Stimulated activated naive B cell treated with anti-CD40 and anti-IgM and Interleukin-4, amounts not matched to agents 10 μg/mL and 1 μg/mL and 100 μg/mL, for 72 hours (primary cell): ENCODE results near the gene PRDM10.
A peak's percentile ranks its signal among the peaks of the same experiment; 100 is the strongest.
"Not testable (repeated sequence)": the region's sequence is repeated elsewhere in the genome, so short reads cannot be mapped to it uniquely, and the experiment has no call there.

ENCODE experiments used
- ATAC-seq, 2 donors: fragments of 150-1000 bp; cut with Tn5 transposase; replicated peaks; 2 replicates each; pipeline ENCODE4 v1.10.0; 2021; ENCODE audit warnings: moderate library complexity in 1 of 2
- DNase-seq: peaks from one replicate; pipeline ENCODE4 v3.0.0; 2021
- H3K27ac Mint-ChIP-seq: one replicate; pipeline ENCODE4 v1.8.0; 2022; ENCODE audit warnings: mild to moderate bottlenecking, mixed read lengths
- H3K27me3 Mint-ChIP-seq, 2 donors: one replicate each; pipeline ENCODE4 v1.8.0; 2022; ENCODE audit warnings: mixed read lengths in 2 of 2
- H3K36me3 Mint-ChIP-seq, 2 donors: one replicate each; pipeline ENCODE4 v1.8.0; 2022; ENCODE audit warnings: mixed read lengths in 2 of 2, mild to moderate bottlenecking in 1 of 2
- H3K4me1 Mint-ChIP-seq, 2 donors: one replicate each; pipeline ENCODE4 v1.8.0; 2022; ENCODE audit warnings: mixed read lengths in 2 of 2, mild to moderate bottlenecking in 1 of 2
- H3K4me3 Mint-ChIP-seq, 2 donors: one replicate each; pipeline ENCODE4 v1.8.0; 2022; ENCODE audit warnings: mild to moderate bottlenecking in 2 of 2, mixed read lengths in 2 of 2, moderate library complexity in 1 of 2
- H3K9me3 Mint-ChIP-seq, 2 donors: one replicate each; pipeline ENCODE4 v1.8.0; 2022; ENCODE audit warnings: mixed read lengths in 2 of 2, mild to moderate bottlenecking in 1 of 2

Gene PRDM10

DNA sequence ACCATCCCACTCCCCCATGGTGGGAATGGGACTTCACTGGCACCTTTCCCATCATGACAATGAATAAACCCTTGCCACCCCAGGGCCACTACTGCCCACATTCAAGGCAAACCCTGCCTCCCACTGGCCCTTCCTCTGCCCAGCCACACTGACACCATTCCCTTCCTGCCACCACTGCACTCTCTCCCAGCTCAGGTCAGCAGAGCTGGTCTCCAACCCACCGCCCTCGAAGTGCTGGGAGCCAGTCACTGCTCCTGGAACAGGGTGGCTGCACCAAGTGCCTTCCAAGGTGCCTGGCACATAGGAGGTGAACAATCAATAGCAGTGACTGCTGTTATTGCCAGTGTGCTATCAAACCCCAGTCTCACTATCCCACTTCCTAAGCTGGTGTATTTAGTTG lies 27.1 kb downstream of the PRDM10 start:
- H3K27ac Mint-ChIP-seq: no peak overlapping the region
- no peak for ATAC-seq
- no peaks in the 10 kb centered on the region for H3K9me3 Mint-ChIP-seq
- H3K4me1 Mint-ChIP-seq: peaks cover 16 to 32% of the 10 kb centered on the region in 2 donors
- no peak for DNase-seq
- H3K36me3 Mint-ChIP-seq: peaks cover 28 to 51% of the 10 kb centered on the region in 2 donors
- peaks cover 28 to 30% of the 10 kb centered on the region in 2 donors for H3K27me3 Mint-ChIP-seq
- no peak overlapping the region for H3K4me3 Mint-ChIP-seq

- ATAC-seq (no peak), DNase-seq (no peak)
- Mint-ChIP-seq H3K4me3 (no peak overlapping the region), H3K36me3 (peaks cover 26 to 53% of the 10 kb centered on the region in 2 donors), H3K4me1 (peaks cover 18 to 41% of the 10 kb centered on the region in 2 donors), H3K27ac (no peak overlapping the region), H3K27me3 (peaks cover 24 to 28% of the 10 kb centered on the region in 2 donors), H3K9me3 (no peaks in the 10 kb centered on the region)
Measured at GRCh38 chr11:129974672-129975071, 28.0 kb downstream of the PRDM10 start.

- Mint-ChIP-seq H3K27ac (no peak overlapping the region), H3K27me3 (peaks cover 23 to 24% of the 10 kb centered on the region in 2 donors), H3K36me3 (peaks cover 24 to 48% of the 10 kb centered on the region in 2 donors), H3K9me3 (no peaks in the 10 kb centered on the region), H3K4me3 (no peak overlapping the region), H3K4me1 (peaks cover 18 to 43% of the 10 kb centered on the region in 2 donors)
- ATAC-seq (no peak), DNase-seq (no peak)
Measured at GRCh38 chr11:129974237-129974636, 28.4 kb downstream of the PRDM10 start.

GRCh38 chr11:129973809-129974208 lies 28.8 kb downstream of the PRDM10 start:
- peaks cover 24 to 46% of the 10 kb centered on the region in 2 donors for H3K36me3 Mint-ChIP-seq

DNA sequence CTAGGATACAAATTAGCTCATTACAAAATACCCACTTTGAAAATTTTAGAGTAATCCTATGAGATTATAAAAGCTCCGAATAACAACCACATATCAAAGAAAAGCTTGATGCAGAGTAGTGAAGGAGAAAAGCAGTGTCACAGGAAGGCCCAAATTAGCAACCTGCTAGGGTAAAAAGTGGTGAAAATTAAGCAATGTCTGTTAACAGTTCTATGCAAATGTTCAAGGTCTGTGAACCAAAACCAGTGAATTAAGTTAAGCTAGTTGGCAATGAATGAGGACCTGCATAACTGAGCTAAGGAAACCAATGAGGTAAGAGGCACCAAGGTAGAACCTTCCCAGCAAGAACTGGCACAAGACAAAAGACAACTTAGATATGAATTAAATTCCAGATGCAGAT lies 29.6 kb downstream of the PRDM10 start:
- H3K27me3 Mint-ChIP-seq: peaks cover 24 to 28% of the 10 kb centered on the region in 2 donors
- H3K4me3 Mint-ChIP-seq: peak overlapping the region in 1 of 2 donors; percentile 35
- no peaks in the 10 kb centered on the region for H3K9me3 Mint-ChIP-seq
- H3K27ac Mint-ChIP-seq: peak overlapping the region; percentile 32
- H3K4me1 Mint-ChIP-seq: peaks cover 23 to 49% of the 10 kb centered on the region in 2 donors
- DNase-seq: no peak
- peak; percentile 80 to 83 for ATAC-seq
- peaks cover 21 to 44% of the 10 kb centered on the region in 2 donors for H3K36me3 Mint-ChIP-seq

More at GRCh38 chr11:129973809-129974208, 28.8 kb downstream of the PRDM10 start:
- Mint-ChIP-seq H3K9me3 (no peaks in the 10 kb centered on the region), H3K4me3 (no peak overlapping the region), H3K4me1 (peaks cover 19 to 44% of the 10 kb centered on the region in 2 donors), H3K27ac (no peak overlapping the region), H3K27me3 (peaks cover 23 to 24% of the 10 kb centered on the region in 2 donors)
- no peak for ATAC-seq
- DNase-seq: no peak

DNA sequence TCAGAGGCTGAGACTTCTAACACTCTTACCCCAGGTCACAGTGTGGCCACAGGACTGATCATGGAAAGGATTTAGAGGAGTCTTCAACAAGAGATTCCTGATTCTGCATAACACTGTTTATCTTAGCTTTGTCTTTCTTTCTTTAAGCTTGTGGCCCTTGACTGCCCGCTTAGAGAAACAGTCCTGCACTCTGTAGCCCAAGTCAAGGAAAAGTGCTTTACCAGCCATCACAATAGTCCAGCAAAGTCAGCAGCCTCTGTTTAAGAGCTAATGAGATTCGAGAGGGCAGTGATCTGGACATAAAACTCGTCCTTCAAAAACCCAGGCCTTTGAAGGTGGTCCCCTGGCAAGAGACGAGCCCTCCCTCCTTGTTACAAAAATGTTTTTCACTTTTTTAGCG lies 30.0 kb downstream of the PRDM10 start:
- Mint-ChIP-seq H3K4me3 (no peak overlapping the region), H3K27ac (peak overlapping the region; percentile 32)
- ATAC-seq: peak in 1 of 2 donors; percentile 31

GRCh38 chr11:129971856-129972255 lies 30.8 kb downstream of the PRDM10 start:
- H3K4me3 Mint-ChIP-seq, H3K27ac Mint-ChIP-seq, ATAC-seq, DNase-seq, H3K9me3 Mint-ChIP-seq: not testable (repeated sequence)
- Mint-ChIP-seq H3K4me1 (peaks cover 25 to 54% of the 10 kb centered on the region in 2 donors), H3K27me3 (peaks cover 24 to 27% of the 10 kb centered on the region in 2 donors), H3K36me3 (peaks cover 20 to 40% of the 10 kb centered on the region in 2 donors)

More for the DNA sequence above, 30.0 kb downstream of the PRDM10 start:
- Mint-ChIP-seq H3K4me1 (peaks cover 25 to 54% of the 10 kb centered on the region in 2 donors), H3K36me3 (peaks cover 22 to 44% of the 10 kb centered on the region in 2 donors), H3K9me3 (no peaks in the 10 kb centered on the region), H3K27me3 (peaks cover 28 to 31% of the 10 kb centered on the region in 2 donors)
- DNase-seq: no peak

DNA sequence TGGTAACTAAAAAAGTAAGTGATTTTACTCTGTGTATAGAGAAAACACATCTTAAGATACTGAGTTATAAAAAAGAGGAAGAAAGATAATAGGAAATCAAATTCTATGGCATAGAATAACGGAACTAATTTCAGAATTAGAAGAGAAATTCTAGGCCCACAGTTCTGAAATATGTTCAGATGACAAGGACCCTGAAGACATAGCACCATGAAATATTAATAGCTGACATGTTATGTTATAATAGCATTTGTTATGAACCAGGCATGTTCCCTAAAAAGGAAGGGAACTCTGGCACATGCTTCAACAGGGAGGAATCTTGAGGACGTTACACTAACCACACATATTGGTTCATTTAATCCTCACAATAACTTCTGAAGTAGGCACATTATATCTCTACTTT lies 32.7 kb downstream of the PRDM10 start:
- ATAC-seq (no peak), DNase-seq (no peak)
- peaks cover 14 to 41% of the 10 kb centered on the region in 2 donors for H3K36me3 Mint-ChIP-seq
- no peak overlapping the region for H3K27ac Mint-ChIP-seq
- H3K4me3 Mint-ChIP-seq: no peak overlapping the region
- H3K9me3 Mint-ChIP-seq: no peaks in the 10 kb centered on the region
- H3K4me1 Mint-ChIP-seq: peaks cover 29 to 61% of the 10 kb centered on the region in 2 donors
- peaks cover 14 to 15% of the 10 kb centered on the region in 2 donors for H3K27me3 Mint-ChIP-seq

DNA sequence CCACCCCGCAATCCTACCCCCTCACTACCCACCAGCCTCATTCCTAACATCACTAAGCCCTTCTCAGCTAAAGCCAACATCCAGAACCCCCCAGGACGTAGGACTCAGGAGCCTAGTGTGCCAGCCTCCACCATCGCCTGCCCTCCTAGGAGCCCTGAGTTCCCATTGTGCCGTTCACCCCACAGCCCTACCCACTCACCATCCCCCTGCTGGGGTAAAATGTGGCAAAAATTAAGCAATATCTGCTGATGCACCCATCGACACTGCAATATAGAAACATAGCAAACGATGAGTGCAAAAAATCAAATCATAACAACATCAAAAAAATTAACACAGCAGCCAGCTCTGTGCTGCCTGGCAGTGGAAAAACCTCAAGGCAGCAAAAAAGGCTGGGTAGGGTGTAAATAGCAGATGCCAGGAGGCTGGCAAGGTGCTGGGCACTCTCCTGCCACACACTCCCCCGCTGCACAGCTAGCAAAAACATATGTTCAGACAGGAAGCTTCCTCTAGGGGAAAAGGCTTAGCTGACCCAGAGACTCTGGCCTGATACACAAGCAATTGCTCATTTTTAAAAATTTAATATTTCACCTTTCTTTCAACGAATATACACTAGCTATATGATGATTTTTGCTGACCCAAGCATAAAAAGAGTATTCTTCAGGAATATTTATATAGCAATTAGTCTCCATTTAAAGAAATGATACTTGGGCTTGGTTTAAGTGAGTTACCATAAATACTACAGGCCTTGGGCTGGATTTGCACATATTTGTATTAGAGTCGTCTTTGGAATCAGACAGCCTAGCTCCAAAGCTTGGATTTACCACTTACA lies 33.8 kb downstream of the PRDM10 start:
- DNase-seq (no peak), ATAC-seq (no peak)
- H3K27me3 Mint-ChIP-seq: peaks cover 6 to 9% of the 10 kb centered on the region in 2 donors
- H3K27ac Mint-ChIP-seq: no peak overlapping the region
- H3K9me3 Mint-ChIP-seq: no peaks in the 10 kb centered on the region
- H3K36me3 Mint-ChIP-seq: peaks cover 13 to 33% of the 10 kb centered on the region in 2 donors
- H3K4me1 Mint-ChIP-seq: peaks cover 29 to 61% of the 10 kb centered on the region in 2 donors
- no peak overlapping the region for H3K4me3 Mint-ChIP-seq

DNA sequence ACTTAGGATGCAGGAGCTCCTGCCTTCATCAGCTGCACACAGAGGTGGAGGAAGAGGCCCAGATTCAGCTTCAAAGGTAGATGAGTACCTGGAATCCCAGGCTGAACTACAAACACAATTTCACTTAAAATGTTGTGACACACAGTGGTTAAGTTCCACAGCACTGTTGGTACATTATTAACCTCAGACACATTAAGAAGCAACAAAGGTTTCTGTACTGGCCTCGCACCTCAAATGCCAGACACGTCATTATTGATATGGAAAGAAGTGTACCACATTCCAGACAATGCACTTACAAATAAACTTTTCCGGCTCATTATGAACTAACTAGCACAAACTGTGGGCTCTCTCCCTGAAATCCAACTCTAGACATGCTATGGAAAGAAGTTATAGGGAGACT lies 34.6 kb downstream of the PRDM10 start:
- no peak for ATAC-seq
- Mint-ChIP-seq H3K27me3 (peaks cover 6 to 9% of the 10 kb centered on the region in 2 donors), H3K9me3 (no peaks in the 10 kb centered on the region), H3K4me3 (no peak overlapping the region), H3K36me3 (peaks cover 15 to 36% of the 10 kb centered on the region in 2 donors), H3K27ac (no peak overlapping the region), H3K4me1 (peaks cover 31 to 61% of the 10 kb centered on the region in 2 donors)
- no peak for DNase-seq

GRCh38 chr11:129965248-129965647 lies 37.4 kb downstream of the PRDM10 start:
- H3K27ac Mint-ChIP-seq: no peak overlapping the region
- H3K36me3 Mint-ChIP-seq: peaks cover 9 to 35% of the 10 kb centered on the region in 2 donors
- H3K4me3 Mint-ChIP-seq: no peak overlapping the region
- H3K4me1 Mint-ChIP-seq: peaks cover 32 to 54% of the 10 kb centered on the region in 2 donors
- peaks cover 6 to 9% of the 10 kb centered on the region in 2 donors for H3K27me3 Mint-ChIP-seq
- DNase-seq (no peak), ATAC-seq (no peak)
- H3K9me3 Mint-ChIP-seq: no peaks in the 10 kb centered on the region

GRCh38 chr11:129960216-129961214 lies 42.1 kb downstream of the PRDM10 start:
- Mint-ChIP-seq H3K4me3 (peak overlapping the region; percentile 46 to 60), H3K36me3 (peaks cover 16 to 37% of the 10 kb centered on the region in 2 donors), H3K27ac (peak overlapping the region; percentile 79), H3K4me1 (peaks cover 17 to 36% of the 10 kb centered on the region in 2 donors), H3K27me3 (no peaks in the 10 kb centered on the region), H3K9me3 (no peaks in the 10 kb centered on the region)
- DNase-seq (peak; percentile 44), ATAC-seq (peak; percentile 90)

DNA sequence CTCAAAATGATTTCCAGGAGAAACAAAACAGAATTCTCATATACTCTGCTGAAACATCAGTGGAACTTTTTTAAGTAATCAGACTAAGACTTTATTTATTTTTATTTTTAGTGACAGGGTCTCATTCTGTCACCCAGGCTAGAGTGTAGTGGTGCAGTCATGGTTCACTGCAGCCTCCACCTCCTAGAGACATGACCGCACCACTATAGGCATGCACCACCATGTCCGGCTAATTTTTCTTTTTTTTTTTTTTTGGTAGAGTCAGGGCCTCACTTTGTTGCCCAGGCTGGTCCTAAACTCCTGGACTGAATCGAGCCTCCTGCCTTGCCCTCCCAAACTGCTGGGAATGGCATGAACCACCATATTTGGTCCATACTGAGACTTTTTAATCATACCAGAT lies 42.9 kb downstream of the PRDM10 start:
- ATAC-seq: peak in 1 of 2 donors; percentile 44

GRCh38 chr11:129955282-129955681 lies 47.4 kb downstream of the PRDM10 start:
- ATAC-seq (no peak), DNase-seq (no peak)
- peaks cover 12 to 23% of the 10 kb centered on the region in 2 donors for H3K4me1 Mint-ChIP-seq
- H3K27me3 Mint-ChIP-seq: no peaks in the 10 kb centered on the region
- peaks cover 17 to 40% of the 10 kb centered on the region in 2 donors for H3K36me3 Mint-ChIP-seq
- H3K9me3 Mint-ChIP-seq: no peaks in the 10 kb centered on the region
- no peak overlapping the region for H3K27ac Mint-ChIP-seq
- no peak overlapping the region for H3K4me3 Mint-ChIP-seq

More for the DNA sequence above, 42.9 kb downstream of the PRDM10 start:
- peak overlapping the region; percentile 81 for H3K27ac Mint-ChIP-seq
- peaks cover 18 to 40% of the 10 kb centered on the region in 2 donors for H3K36me3 Mint-ChIP-seq
- peak overlapping the region in 1 of 2 donors; percentile 43 for H3K4me3 Mint-ChIP-seq
- H3K4me1 Mint-ChIP-seq: peaks cover 17 to 36% of the 10 kb centered on the region in 2 donors
- no peaks in the 10 kb centered on the region for H3K27me3 Mint-ChIP-seq
- no peaks in the 10 kb centered on the region for H3K9me3 Mint-ChIP-seq
- no peak for DNase-seq
